HepG2 (cell line): ENCODE results near the gene ZDHHC13. TPM values are rescaled to one million over a fixed set of nuclear protein-coding genes. Genes with fewer than 3 reads are reported as not detected.

Source experiments
- ATAC-seq: fragments of 200-7000 bp; cut with Tn5 transposase; 3 replicates; pipeline ENCODE4 v1.9.1; 2020; ENCODE audit warnings: mild to moderate bottlenecking, moderate library complexity
- BruUV-seq: library from RNA; stranded (reverse); fragments of 400-500 nt; replicated peaks from 2 replicates; lab custom pipeline; 2021; lab: Mats Ljungman, UMichigan
- CTCF ChIA-PET: fragments of 300-600 bp; formaldehyde crosslinking; extraction: SDS; loops from one replicate; lab custom pipeline; 2021; ENCODE audit warnings: low total read pairs, inconsistent platforms, low intra/inter-chr PET ratio; lab: Yijun Ruan, JAX
- POLR2A ChIA-PET: fragments of 350-600 bp; sonication (Branson Sonifier 250); formaldehyde crosslinking; loops from one replicate; lab custom pipeline; 2020; ENCODE audit warnings: antibody characterized with exemption, inconsistent platforms; lab: Yijun Ruan, JAX
- DNase-seq: peaks from one replicate; pipeline ENCODE4 v3.0.0-alpha.2; 2015; ENCODE audit warnings: low spot score
- FAIRE-seq: peaks from 3 replicates; lab custom pipeline; 2011; peaks lifted over from hg19 to GRCh38; lab: Jason Lieb, UNC
- H2AFZ ChIP-seq: one replicate; pipeline ENCODE4 v1.6.1; 2011; ENCODE audit warnings: low read length, inconsistent platforms
- H3K27ac ChIP-seq: fragments of 300-600 bp; 3 replicates; pipeline ENCODE4 v1.8.0; 2011; ENCODE audit warnings: mixed run types, mild to moderate bottlenecking, mixed read lengths, low read length, inconsistent platforms; ENCODE audit not compliant: insufficient read depth; ENCODE audit errors: extremely low read length
- H3K27me3 ChIP-seq, 2 experiments: fragments of 200-600 bp in 1 of 2; 2 replicates in 1 of 2; 3 replicates in 1 of 2; pipeline versions ENCODE4 v1.6.0 to v1.8.0; 2011; ENCODE audit warnings: low read length in 2 of 2, mild to moderate bottlenecking in 2 of 2, moderate library complexity in 2 of 2, inconsistent platforms in 1 of 2; ENCODE audit not compliant: insufficient read depth in 2 of 2, control insufficient read depth in 1 of 2
- H3K36me3 ChIP-seq, 2 experiments: fragments of 200-600 bp in 1 of 2; replicated peaks in 1 of 2; 2 replicates in 1 of 2; 3 replicates in 1 of 2; pipeline versions ENCODE4 v1.5.1 to v1.8.0; 2011; ENCODE audit warnings: low read length in 2 of 2, inconsistent platforms in 1 of 2; ENCODE audit not compliant: insufficient read depth in 2 of 2, control insufficient read depth in 1 of 2
- H3K4me1 ChIP-seq: 2 replicates; pipeline ENCODE4 v1.5.1; 2012; ENCODE audit warnings: low read length, inconsistent platforms; ENCODE audit not compliant: insufficient read depth
- H3K4me2 ChIP-seq: 2 replicates; pipeline ENCODE4 v1.6.0; 2011; ENCODE audit warnings: low read depth, low read length, inconsistent platforms
- H3K4me3 ChIP-seq, 3 experiments: fragments of 200-600 bp in 1 of 3; sonication (generic), shearing (Covaris generic) in 1 of 3; replicated peaks in 1 of 3; 2 replicates each; pipeline ENCODE4 v1.5.1; 2011 to 2016; ENCODE audit warnings: low read length in 3 of 3, inconsistent platforms in 2 of 3, low read depth in 2 of 3, mild to moderate bottlenecking in 2 of 3, control low read depth in 1 of 3, mixed read lengths in 1 of 3; ENCODE audit not compliant: insufficient read depth in 1 of 3
- H3K79me2 ChIP-seq: one replicate; pipeline ENCODE4 v1.6.1; 2011; ENCODE audit warnings: low read length, inconsistent platforms; ENCODE audit not compliant: insufficient read depth
- H3K9ac ChIP-seq: 2 replicates; pipeline ENCODE4 v1.6.0; 2011; ENCODE audit warnings: mild to moderate bottlenecking, low read depth, low read length, inconsistent platforms; ENCODE audit not compliant: insufficient read depth
- H3K9me3 ChIP-seq: 2 replicates; pipeline ENCODE4 v1.5.1; 2012; ENCODE audit warnings: mild to moderate bottlenecking, low read length
- H4K20me1 ChIP-seq: 2 replicates; pipeline ENCODE4 v1.6.0; 2011; ENCODE audit warnings: inconsistent platforms, mild to moderate bottlenecking, low read length, moderate library complexity; ENCODE audit not compliant: insufficient read depth
- HDAC6 ChIP-seq: fragments of 200-600 bp; sonication (generic); IDR thresholded peaks from 2 replicates; pipeline ENCODE4 v1.7.0; 2017; ENCODE audit warnings: mild to moderate bottlenecking, antibody characterized with exemption, low read length, low read depth
- KLF11 ChIP-seq: IDR thresholded peaks from 2 replicates; pipeline ENCODE4 v1.6.1; 2016; ENCODE audit warnings: missing compliant biosample characterization
- NPAS2 ChIP-seq: sonication (generic); formaldehyde crosslinking; IDR thresholded peaks from 2 replicates; pipeline ENCODE4 v1.8.0; 2022; ENCODE audit warnings: mild to moderate bottlenecking, missing genetic modification reagents, borderline replicate concordance
- PRPF4 ChIP-seq: fragments of 200-400 bp; formaldehyde crosslinking; IDR thresholded peaks from 2 replicates; pipeline ENCODE4 v1.6.1; 2016; ENCODE audit warnings: low read length, low read depth; ENCODE audit not compliant: poor library complexity, severe bottlenecking
- RXRA ChIP-seq: sonication (generic); formaldehyde crosslinking; IDR thresholded peaks from 2 replicates; pipeline ENCODE4 v1.5.1; 2020; ENCODE audit warnings: missing genetic modification reagents
- SATB2 ChIP-seq: sonication (generic); formaldehyde crosslinking; IDR thresholded peaks from 2 replicates; pipeline ENCODE4 v1.5.0; 2020; ENCODE audit warnings: missing genetic modification reagents
- SCMH1 ChIP-seq: sonication (generic); formaldehyde crosslinking; IDR thresholded peaks from 2 replicates; pipeline ENCODE4 v1.9.0; 2021; ENCODE audit warnings: missing genetic modification reagents, mild to moderate bottlenecking, borderline replicate concordance
- SYNCRIP ChIP-seq: fragments of 200-400 bp; formaldehyde crosslinking; IDR thresholded peaks from 2 replicates; pipeline ENCODE4 v1.6.1; 2018; ENCODE audit warnings: mild to moderate bottlenecking, low read depth, low read length; ENCODE audit not compliant: insufficient read depth
- ZNF329 ChIP-seq: sonication (generic); formaldehyde crosslinking; IDR thresholded peaks from 2 replicates; pipeline ENCODE4 v1.9.0; 2021; ENCODE audit warnings: low read depth, mild to moderate bottlenecking, missing genetic modification reagents
- WGBS: methylation state at CpG from one replicate; pipeline ENCODE4 v1.1.6; 2017; ENCODE audit warnings: low lambda C conversion rate; 5-methylcytosine and 5-hydroxymethylcytosine counted together
- in situ Hi-C: cut with HindIII; loops from 2 replicates; pipeline ENCODE4 v1.10.0; 2017; ENCODE audit warnings: low pct_unique_long_range_greater_than_20kb; ENCODE audit not compliant: extremely low pct_ligation_motif_present
- intact Hi-C: fragments of 100-400 bp; cut with micrococcal nuclease; formaldehyde crosslinking; loops from one replicate; pipeline ENCODE4 v1.10.0; 2022; ENCODE audit not compliant: unreplicated experiment
- polyA plus RNA-seq, 8 experiments: library from polyadenylated mRNA; depleted of rRNA in 3 of 8; stranded (reverse) in 7 of 8; unstranded in 1 of 8; fragments of >200 nt; fragmentation: Illumina TruSeq in 4 of 8; extraction: Trizol in 4 of 8; gene quantifications; 2 replicates each; pipeline versions ENCODE4 v1.2.1 to v1.2.3, GENCODE V29; 2011 to 2016; ENCODE audit warnings: low read depth in 4 of 8, missing spikeins in 1 of 8, mixed read lengths in 1 of 8; ENCODE audit not compliant: insufficient read depth in 1 of 8
- total RNA-seq, 5 experiments: library from RNA; depleted of rRNA; stranded (reverse); fragments of >200 nt; fragmentation: Illumina TruSeq; extraction: Trizol; gene quantifications; 2 replicates each; pipeline ENCODE4 v1.2.3, GENCODE V29; 2016; ENCODE audit warnings: low read depth in 1 of 5
- TF ChIP-seq, protein P1 (sequence below): sonication (generic); formaldehyde crosslinking; IDR thresholded peaks from 2 replicates; pipeline ENCODE4 v1.8.0; 2022; ENCODE audit warnings: mild to moderate bottlenecking, missing genetic modification reagents, borderline replicate concordance
- TF ChIP-seq, protein P2 (sequence below): fragments of 450-650 bp; IDR thresholded peaks from 2 replicates; pipeline ENCODE4 v1.6.1; 2017
- TF ChIP-seq, protein P3 (sequence below): sonication (generic); formaldehyde crosslinking; IDR thresholded peaks from 2 replicates; pipeline ENCODE4 v1.5.1; 2020; ENCODE audit warnings: mild to moderate bottlenecking, missing genetic modification reagents, moderate library complexity
- TF ChIP-seq, protein P4 (sequence below): sonication (generic); formaldehyde crosslinking; IDR thresholded peaks from 2 replicates; pipeline ENCODE4 v1.5.0; 2020; ENCODE audit warnings: missing genetic modification reagents

ZDHHC13 gene
- total and polyA plus RNA-seq, 2 of the 13 experiments (the other 11 are each of a cell fraction or from before 2014, with no cell fraction given) = 10.9 to 11.8 TPM

DNA sequence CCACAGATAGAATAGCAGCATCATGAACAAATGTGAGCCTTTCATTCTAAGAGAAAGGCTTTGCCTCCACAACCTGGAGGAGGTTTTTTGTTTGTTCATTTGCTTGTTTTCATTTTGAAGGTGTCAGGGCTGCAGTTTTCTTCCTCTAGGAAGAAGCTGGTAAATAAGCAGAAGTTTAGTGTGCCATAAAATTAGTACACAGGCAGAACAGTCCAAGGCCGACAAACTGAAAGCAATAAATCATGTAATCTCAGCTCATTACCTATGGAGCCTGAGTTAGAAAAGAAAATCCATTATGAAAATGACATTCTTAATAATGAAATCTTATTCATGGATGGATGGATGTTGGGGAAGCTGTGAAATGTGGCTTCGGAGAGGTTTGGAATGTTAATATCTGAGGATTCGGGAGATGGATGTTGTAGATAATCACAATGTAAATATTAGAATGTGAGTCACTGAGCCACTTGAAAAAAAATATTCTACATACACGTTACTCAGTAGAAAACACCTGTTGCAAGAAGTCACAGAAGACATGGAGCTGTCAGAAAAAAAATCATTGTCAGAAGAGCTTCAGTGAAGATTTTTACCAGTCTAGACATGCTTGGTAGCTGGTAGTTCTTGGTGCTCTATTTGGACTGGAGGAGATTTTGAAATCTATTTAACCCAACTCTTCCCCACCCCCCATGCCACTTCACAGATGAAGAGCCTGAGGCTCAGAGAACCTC lies 15.0 kb upstream of the ZDHHC13 start:
- Histone ChIP-seq H2AFZ (no peak overlapping the region), H3K4me2 (no peak overlapping the region), H3K4me1 (no peaks in the 10 kb centered on the region), H3K27me3 (peaks cover 0 to 19% of the 10 kb centered on the region in 2 experiments; a peak in 2 of 5 replicates), H4K20me1 (no peaks in the 10 kb centered on the region), H3K79me2 (no peaks in the 10 kb centered on the region), H3K4me3 (no peak overlapping the region), H3K9ac (no peak overlapping the region), H3K9me3 (no peaks in the 10 kb centered on the region), H3K27ac (no peak overlapping the region), H3K36me3 (no peaks in the 10 kb centered on the region)
- WGBS = 2% methylated on average over 4 of the region's 4 CpGs
- POLR2A ChIA-PET = no interaction called here
- ATAC-seq = no peak
- TF ChIP-seq RXRA (CRISPR knock-in tag) = no peak
- TF ChIP-seq, protein P1, sequence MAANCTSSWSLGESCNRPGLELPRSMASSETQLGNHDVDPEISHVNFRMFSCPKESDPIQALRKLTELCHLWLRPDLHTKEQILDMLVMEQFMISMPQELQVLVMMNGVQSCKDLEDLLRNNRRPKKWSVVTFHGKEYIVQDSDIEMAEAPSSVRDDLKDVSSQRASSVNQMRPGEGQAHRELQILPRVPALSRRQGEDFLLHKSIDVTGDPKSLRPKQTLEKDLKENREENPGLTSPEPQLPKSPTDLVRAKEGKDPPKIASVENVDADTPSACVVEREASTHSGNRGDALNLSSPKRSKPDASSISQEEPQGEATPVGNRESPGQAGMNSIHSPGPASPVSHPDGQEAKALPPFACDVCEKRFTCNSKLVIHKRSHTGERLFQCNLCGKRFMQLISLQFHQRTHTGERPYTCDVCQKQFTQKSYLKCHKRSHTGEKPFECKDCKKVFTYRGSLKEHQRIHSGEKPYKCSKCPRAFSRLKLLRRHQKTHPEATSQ (CRISPR knock-in tag) = no peak
- CTCF ChIA-PET = no interaction called here
- intact Hi-C loops = no loop called here
- no peak for DNase-seq
- in situ Hi-C loops = no loop called here
- FAIRE-seq = no peak
- BruUV-seq = no TSS peak

DNA sequence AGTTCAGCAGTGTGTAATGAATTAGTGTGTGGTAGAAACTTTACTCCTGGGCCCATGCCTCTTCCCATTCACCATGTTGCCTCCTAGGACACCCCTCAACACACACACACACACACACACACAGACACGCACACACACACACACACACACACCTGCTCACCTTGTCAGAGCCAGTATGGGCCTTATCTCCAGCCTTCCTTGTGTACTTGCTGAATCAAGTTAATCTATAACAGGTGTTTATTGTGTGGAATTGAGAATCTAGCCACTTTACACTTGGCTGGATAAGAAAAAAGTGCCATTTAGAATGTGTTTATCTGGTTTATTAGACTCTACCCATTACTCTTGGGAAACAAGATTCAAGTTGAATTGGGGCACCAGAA lies 14.5 kb upstream of the ZDHHC13 start:
- no peak overlapping the region for H2AFZ ChIP-seq
- no peak overlapping the region for H3K4me3 ChIP-seq
- no peak overlapping the region for H3K9ac ChIP-seq
- H3K27ac ChIP-seq = no peak overlapping the region
- no peaks in the 10 kb centered on the region for H3K9me3 ChIP-seq
- no peaks in the 10 kb centered on the region for H3K79me2 ChIP-seq
- POLR2A ChIA-PET = no interaction called here
- ATAC-seq (no peak), FAIRE-seq (no peak), DNase-seq (no peak)
- peaks cover 0 to 19% of the 10 kb centered on the region in 2 experiments; a peak in 2 of 5 replicates for H3K27me3 ChIP-seq
- intact Hi-C loops (no loop called here), in situ Hi-C loops (no loop called here)
- H3K4me1 ChIP-seq = no peaks in the 10 kb centered on the region
- no peaks in the 10 kb centered on the region for H4K20me1 ChIP-seq
- H3K36me3 ChIP-seq = no peaks in the 10 kb centered on the region
- 0% methylated on average over 1 of the region's 1 CpG for WGBS
- CTCF ChIA-PET = no interaction called here
- BruUV-seq = no TSS peak
- no peak overlapping the region for H3K4me2 ChIP-seq
- TF ChIP-seq ZNF329 (CRISPR knock-in tag) = no peak
- no peak for TF ChIP-seq KLF11 (CRISPR knock-in tag)
- TF ChIP-seq, protein P2, sequence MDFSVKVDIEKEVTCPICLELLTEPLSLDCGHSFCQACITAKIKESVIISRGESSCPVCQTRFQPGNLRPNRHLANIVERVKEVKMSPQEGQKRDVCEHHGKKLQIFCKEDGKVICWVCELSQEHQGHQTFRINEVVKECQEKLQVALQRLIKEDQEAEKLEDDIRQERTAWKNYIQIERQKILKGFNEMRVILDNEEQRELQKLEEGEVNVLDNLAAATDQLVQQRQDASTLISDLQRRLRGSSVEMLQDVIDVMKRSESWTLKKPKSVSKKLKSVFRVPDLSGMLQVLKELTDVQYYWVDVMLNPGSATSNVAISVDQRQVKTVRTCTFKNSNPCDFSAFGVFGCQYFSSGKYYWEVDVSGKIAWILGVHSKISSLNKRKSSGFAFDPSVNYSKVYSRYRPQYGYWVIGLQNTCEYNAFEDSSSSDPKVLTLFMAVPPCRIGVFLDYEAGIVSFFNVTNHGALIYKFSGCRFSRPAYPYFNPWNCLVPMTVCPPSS = no peak
- TF ChIP-seq, protein P3, sequence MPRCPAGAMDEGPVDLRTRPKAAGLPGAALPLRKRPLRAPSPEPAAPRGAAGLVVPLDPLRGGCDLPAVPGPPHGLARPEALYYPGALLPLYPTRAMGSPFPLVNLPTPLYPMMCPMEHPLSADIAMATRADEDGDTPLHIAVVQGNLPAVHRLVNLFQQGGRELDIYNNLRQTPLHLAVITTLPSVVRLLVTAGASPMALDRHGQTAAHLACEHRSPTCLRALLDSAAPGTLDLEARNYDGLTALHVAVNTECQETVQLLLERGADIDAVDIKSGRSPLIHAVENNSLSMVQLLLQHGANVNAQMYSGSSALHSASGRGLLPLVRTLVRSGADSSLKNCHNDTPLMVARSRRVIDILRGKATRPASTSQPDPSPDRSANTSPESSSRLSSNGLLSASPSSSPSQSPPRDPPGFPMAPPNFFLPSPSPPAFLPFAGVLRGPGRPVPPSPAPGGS (CRISPR knock-in tag) = no peak
- no peak for TF ChIP-seq HDAC6
- no peak for TF ChIP-seq NPAS2 (CRISPR knock-in tag)
- TF ChIP-seq PRPF4 = no peak
- TF ChIP-seq SYNCRIP = no peak
- no peak for TF ChIP-seq SCMH1
- TF ChIP-seq, protein P4, sequence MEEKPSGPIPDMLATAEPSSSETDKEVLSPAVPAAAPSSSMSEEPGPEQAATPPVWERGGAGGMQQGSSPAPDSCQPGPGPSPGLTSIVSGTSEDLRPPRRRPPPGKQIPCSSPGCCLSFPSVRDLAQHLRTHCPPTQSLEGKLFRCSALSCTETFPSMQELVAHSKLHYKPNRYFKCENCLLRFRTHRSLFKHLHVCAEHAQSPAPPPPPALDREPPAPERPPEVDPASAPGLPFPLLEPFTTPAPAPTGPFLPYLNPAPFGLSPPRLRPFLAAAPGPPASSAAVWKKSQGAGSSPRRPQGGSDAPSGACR (CRISPR knock-in tag) = no peak
- no peak for TF ChIP-seq SATB2 (CRISPR knock-in tag)
